ENCODE data around the gene HINFP.
A peak's percentile ranks its signal among the peaks of the same experiment; 100 is the strongest.

The HINFP gene, protein sequence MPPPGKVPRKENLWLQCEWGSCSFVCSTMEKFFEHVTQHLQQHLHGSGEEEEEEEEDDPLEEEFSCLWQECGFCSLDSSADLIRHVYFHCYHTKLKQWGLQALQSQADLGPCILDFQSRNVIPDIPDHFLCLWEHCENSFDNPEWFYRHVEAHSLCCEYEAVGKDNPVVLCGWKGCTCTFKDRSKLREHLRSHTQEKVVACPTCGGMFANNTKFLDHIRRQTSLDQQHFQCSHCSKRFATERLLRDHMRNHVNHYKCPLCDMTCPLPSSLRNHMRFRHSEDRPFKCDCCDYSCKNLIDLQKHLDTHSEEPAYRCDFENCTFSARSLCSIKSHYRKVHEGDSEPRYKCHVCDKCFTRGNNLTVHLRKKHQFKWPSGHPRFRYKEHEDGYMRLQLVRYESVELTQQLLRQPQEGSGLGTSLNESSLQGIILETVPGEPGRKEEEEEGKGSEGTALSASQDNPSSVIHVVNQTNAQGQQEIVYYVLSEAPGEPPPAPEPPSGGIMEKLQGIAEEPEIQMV

DNA sequence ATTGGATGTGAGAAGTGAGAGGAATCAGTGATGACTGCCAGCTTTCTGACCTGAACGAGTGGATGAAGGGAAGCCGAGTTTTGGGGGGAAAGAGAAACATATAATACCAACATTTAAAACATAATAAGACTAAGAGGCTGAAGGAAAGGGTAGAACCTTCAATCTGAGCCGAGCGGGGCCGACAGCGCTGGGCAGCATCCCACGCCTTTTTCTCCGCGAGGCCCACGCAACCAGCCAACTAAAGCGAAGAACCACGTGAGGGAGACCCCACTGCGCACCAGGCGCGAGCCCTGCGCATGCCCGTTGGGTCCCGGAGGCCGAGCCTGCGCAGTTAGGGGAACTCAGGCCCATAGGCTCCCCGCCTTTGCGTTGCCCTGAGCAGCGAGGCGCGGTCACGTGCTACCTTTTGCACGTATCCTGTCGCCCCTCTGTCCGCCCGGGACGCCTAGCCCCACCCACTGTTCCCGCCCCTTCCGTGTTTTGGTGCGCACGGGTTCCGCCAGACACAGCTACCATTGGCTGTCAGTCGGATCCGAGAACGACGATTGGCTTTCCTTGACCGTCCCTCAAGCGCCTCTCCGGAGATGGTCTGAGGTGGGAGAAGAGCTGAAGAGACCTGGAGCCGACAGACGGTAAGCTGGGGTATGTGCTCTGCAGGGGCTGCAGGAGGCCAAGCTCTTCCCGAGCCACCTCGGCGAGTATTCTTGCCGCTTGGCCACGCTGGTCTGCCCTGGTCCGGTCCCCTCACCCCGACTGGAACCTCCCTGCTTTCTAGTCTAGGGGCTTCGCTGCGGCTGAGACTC, at the start of gene HINFP:
Gene HINFP, plus strand, starts transcription at position 573 of the 803 bp plus-strand sequence. CDS start 5,365 bp downstream, outside the sequence.
- FAIRE-seq, result peak; percentile 60
- peak; percentile 91 for DNase-seq (ENCODE audit: insufficient read length, low spot score)
- TF ChIP-seq, protein P1, sequence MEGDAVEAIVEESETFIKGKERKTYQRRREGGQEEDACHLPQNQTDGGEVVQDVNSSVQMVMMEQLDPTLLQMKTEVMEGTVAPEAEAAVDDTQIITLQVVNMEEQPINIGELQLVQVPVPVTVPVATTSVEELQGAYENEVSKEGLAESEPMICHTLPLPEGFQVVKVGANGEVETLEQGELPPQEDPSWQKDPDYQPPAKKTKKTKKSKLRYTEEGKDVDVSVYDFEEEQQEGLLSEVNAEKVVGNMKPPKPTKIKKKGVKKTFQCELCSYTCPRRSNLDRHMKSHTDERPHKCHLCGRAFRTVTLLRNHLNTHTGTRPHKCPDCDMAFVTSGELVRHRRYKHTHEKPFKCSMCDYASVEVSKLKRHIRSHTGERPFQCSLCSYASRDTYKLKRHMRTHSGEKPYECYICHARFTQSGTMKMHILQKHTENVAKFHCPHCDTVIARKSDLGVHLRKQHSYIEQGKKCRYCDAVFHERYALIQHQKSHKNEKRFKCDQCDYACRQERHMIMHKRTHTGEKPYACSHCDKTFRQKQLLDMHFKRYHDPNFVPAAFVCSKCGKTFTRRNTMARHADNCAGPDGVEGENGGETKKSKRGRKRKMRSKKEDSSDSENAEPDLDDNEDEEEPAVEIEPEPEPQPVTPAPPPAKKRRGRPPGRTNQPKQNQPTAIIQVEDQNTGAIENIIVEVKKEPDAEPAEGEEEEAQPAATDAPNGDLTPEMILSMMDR (IDR thresholded peaks at IDR 0.05; ENCODE audit: insufficient read depth, missing control alignments), result no peak

DNA sequence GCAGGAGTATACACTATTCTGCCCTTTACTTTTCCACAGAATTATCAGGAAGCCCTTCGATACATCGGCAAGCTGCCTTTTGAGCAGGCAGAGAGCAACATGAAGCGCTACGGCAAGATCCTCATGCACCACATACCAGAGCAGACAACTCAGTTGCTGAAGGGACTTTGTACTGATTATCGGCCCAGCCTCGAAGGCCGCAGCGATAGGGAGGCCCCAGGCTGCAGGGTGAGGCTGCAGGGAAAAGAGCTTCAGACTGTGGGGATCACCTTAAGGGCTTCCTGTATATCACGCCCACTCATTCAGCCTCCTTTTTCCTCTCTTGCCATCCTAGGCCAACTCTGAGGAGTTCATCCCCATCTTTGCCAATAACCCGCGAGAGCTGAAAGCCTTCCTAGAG, 43.5 kb upstream of the HINFP start:
- no peak for DNase-seq (ENCODE audit: insufficient read length, low spot score)
- no peak for FAIRE-seq
- TF ChIP-seq, protein P1 (IDR thresholded peaks at IDR 0.05; ENCODE audit: insufficient read depth, missing control alignments), result no peak

DNA sequence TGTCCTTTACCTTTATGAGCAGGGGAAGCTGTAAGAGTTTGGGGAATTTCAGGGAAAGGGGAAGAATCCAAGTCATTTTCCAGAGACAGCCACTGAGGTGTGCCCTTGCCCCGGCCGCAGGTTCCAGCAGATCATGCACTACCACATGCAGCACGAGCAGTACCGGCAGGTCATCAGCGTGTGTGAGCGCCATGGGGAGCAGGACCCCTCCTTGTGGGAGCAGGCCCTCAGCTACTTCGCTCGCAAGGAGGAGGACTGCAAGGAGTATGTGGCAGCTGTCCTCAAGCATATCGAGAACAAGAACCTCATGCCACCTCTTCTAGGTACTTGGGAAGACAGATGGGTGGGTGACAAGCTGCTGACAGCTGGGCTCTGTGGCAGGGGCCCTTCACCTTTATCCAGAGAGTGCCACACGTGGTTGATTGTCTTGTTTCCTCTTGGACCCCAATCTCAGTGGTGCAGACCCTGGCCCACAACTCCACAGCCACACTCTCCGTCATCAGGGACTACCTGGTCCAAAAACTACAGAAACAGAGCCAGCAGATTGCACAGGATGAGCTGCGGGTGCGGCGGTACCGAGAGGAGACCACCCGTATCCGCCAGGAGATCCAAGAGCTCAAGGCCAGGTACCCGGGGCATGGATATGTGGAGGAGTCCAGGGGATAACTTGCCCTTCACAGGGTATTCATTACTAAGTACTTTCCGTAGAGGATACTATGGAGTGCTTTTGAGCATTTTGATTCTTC, 42.5 kb upstream of the HINFP start:
- TF ChIP-seq, protein P1 (IDR thresholded peaks at IDR 0.05; ENCODE audit: insufficient read depth, missing control alignments), result no peak
- DNase-seq (ENCODE audit: insufficient read length, low spot score) (no peak), FAIRE-seq (no peak)

DNA sequence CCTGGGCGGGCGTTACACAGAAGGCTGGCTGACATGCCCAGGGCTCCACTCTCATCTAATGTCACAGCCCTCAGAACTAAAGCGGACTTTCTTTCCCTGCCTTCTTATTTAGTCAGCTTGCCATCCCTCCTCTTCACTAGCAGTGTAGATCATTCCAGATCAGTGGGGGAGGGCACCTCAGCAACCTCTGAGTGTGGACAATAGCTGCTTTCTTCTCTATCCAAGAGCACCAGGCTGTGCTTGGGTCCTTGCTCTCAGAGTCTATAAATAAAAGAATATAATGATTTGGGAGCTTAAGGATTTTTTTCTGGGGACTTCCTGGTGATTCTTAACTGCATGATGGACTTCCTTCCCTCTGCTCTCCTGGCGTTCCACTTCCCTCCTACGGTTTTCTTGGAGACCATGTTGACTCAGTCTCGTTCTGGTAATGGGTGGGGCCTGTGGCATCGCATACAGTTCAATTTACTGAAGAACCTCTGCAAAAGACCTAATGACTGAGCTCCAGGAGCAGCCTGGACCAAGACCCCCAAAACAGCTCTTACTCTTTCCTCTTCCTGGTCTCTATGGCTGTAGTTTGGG, 39.6 kb upstream of the HINFP start:
- TF ChIP-seq, protein P1 (IDR thresholded peaks at IDR 0.05; ENCODE audit: insufficient read depth, missing control alignments), result no peak
- no peak for FAIRE-seq
- no peak for DNase-seq (ENCODE audit: insufficient read length, low spot score)

DNA sequence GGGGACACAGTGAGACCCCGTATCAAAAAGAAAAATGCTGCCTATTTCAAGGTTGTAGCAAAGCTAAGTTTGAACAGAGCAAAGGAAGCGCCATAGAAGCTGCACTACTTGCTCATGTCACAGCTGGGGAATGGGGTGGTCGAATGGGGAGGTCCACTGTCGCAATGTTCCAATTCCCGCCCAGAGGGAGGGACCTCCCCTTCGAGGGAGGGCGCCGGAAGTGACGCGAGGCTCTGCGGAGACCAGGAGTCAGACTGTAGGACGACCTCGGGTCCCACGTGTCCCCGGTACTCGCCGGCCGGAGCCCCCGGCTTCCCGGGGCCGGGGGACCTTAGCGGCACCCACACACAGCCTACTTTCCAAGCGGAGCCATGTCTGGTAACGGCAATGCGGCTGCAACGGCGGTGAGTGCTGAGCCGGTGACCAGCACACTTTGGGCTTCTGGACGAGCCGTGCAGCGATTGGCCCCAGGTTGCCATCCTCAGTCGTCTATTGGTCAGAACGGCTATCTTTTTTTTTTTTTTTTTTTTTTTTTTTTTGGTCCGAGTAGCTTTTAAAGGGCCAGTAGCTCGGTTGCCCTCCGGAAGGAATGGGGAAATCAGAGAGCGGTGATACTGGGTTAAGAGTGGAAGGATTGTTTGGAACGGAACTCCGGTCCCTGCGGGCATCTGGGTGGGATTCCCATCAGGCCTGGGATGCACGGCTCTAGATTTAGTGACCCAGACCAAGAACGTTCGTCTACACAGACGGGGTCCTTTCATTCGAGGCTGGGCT, 36.5 kb upstream of the HINFP start, which contains the start of gene HMBS:
Gene HMBS, plus strand, starts transcription at position 219 of the 774 bp plus-strand sequence. Its CDS starts 153 bp downstream, at position 372.
- DNase-seq (ENCODE audit: insufficient read length, low spot score) (peak; percentile 79), FAIRE-seq (no peak)
- TF ChIP-seq, protein P1 (IDR thresholded peaks at IDR 0.05; ENCODE audit: insufficient read depth, missing control alignments), result no peak

DNA sequence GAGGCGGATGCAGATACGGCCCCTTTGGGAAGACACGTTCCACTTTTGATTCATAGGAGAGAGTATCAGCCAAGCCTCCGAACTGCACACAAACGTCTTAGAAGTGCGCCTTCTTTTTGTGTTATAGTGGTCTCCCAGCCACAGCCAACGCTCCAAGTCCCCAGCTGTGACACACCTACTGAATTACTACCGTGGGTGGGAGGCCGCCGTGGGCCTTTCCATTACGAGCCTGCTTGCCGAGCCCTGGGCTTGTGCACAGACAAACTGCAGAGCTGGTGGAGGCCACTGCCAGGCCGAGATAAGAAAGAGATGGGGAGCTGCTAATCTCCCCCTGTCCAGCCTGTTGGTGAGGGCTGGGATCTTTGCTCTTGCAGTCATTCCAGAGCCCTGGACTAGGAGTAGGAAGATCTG, 35.9 kb upstream of the HINFP start:
- FAIRE-seq, result no peak
- TF ChIP-seq, protein P1 (IDR thresholded peaks at IDR 0.05; ENCODE audit: insufficient read depth, missing control alignments), result no peak
- no peak for DNase-seq (ENCODE audit: insufficient read length, low spot score)

Measured in D721Med (cell line).